ENCODE measurements around the gene MXRA8.

MXRA8 gene

GRCh38 chr1:1348420-1349255 is 9.7 kb downstream of the MXRA8 start:
- no peak for DNase-seq

GRCh38 chr1:1347663-1348419 is 10.5 kb downstream of the MXRA8 start:
- no peak for DNase-seq

GRCh38 chr1:1347026-1347595 is 11.2 kb downstream of the MXRA8 start:
- DNase-seq = no peak

GRCh38 chr1:1346501-1346890 is 11.9 kb downstream of the MXRA8 start:
- no peak for DNase-seq

GRCh38 chr1:1345860-1346500 is 12.4 kb downstream of the MXRA8 start:
- DNase-seq = no peak

- DNase-seq = no peak
Observed at GRCh38 chr1:1345384-1345783, 13.0 kb downstream of the MXRA8 start.

- no peak for DNase-seq
Observed at GRCh38 chr1:1344655-1345361, 13.5 kb downstream of the MXRA8 start.

- no peak for DNase-seq
Observed at GRCh38 chr1:1343811-1344421, 14.4 kb downstream of the MXRA8 start.

- no peak for DNase-seq
Observed at GRCh38 chr1:1342584-1343115, 15.7 kb downstream of the MXRA8 start.

- DNase-seq = no peak
Observed at GRCh38 chr1:1342061-1342562, 16.2 kb downstream of the MXRA8 start.

- no peak for DNase-seq
Observed at GRCh38 chr1:1341549-1342021, 16.8 kb downstream of the MXRA8 start.

- no peak for DNase-seq
Observed at GRCh38 chr1:1340791-1341548, 17.4 kb downstream of the MXRA8 start.

GRCh38 chr1:1340185-1340584 is 18.2 kb downstream of the MXRA8 start:
- no peak for DNase-seq

- no peak for DNase-seq
Observed at GRCh38 chr1:1338278-1338677, 20.1 kb downstream of the MXRA8 start.

GRCh38 chr1:1337793-1338147 is 20.6 kb downstream of the MXRA8 start:
- no peak for DNase-seq

- DNase-seq = no peak
Observed at GRCh38 chr1:1336931-1337792, 21.2 kb downstream of the MXRA8 start.

- no peak for DNase-seq
Observed at GRCh38 chr1:1336446-1336845, 21.9 kb downstream of the MXRA8 start.

- DNase-seq = no peak
Observed at GRCh38 chr1:1335792-1336248, 22.5 kb downstream of the MXRA8 start.

GRCh38 chr1:1335283-1335682 is 23.1 kb downstream of the MXRA8 start:
- DNase-seq = no peak

- no peak for DNase-seq
Observed at GRCh38 chr1:1334835-1335234, 23.5 kb downstream of the MXRA8 start.
